ENCODE measurements around the gene BCKDK.

BCKDK gene

GRCh38 chr16:31132303-31132979, 24.3 kb downstream of the BCKDK start:
- H3K36me3 ChIP-seq (replicated peaks) = no peaks in the 10 kb centered on the region
- H3K27ac ChIP-seq = no peak overlapping the region

GRCh38 chr16:31133046-31133501, 24.9 kb downstream of the BCKDK start:
- Histone ChIP-seq H3K27ac (no peak overlapping the region), H3K36me3 (replicated peaks) (no peaks in the 10 kb centered on the region), H3K4me3 (ENCODE audit: low read depth, low read length) (no peak overlapping the region), H3K27me3 (replicated peaks) (no peaks in the 10 kb centered on the region)
- TF ChIP-seq CTCF (IDR thresholded peaks at IDR 0.05; ENCODE audit: low read depth, low read length, missing control alignments) = no peak
- in situ Hi-C loops (cut with HindIII; ENCODE audit: low pct_ligation_motif_present, low sequenced_read_pairs) = no loop called here
- DNase-seq = no peak

More at GRCh38 chr16:31132303-31132979, 24.3 kb downstream of the BCKDK start:
- TF ChIP-seq CTCF (IDR thresholded peaks at IDR 0.05; ENCODE audit: low read depth, low read length, missing control alignments) = no peak
- in situ Hi-C loops (cut with HindIII; ENCODE audit: low pct_ligation_motif_present, low sequenced_read_pairs) = no loop called here
- Histone ChIP-seq H3K27me3 (replicated peaks) (no peaks in the 10 kb centered on the region), H3K4me3 (ENCODE audit: low read depth, low read length) (no peak overlapping the region)
- DNase-seq = no peak

GRCh38 chr16:31134091-31134571, 25.9 kb downstream of the BCKDK start:
- no peak overlapping the region for H3K27ac ChIP-seq
- H3K36me3 ChIP-seq (replicated peaks) = no peaks in the 10 kb centered on the region
- no peak for TF ChIP-seq CTCF (IDR thresholded peaks at IDR 0.05; ENCODE audit: low read depth, low read length, missing control alignments)
- in situ Hi-C loops (cut with HindIII; ENCODE audit: low pct_ligation_motif_present, low sequenced_read_pairs) = no loop called here
- H3K4me3 ChIP-seq (ENCODE audit: low read depth, low read length) = no peak overlapping the region
- DNase-seq = no peak
- no peaks in the 10 kb centered on the region for H3K27me3 ChIP-seq (replicated peaks)

GRCh38 chr16:31134625-31135534, 26.7 kb downstream of the BCKDK start:
- no peak overlapping the region for H3K4me3 ChIP-seq (ENCODE audit: low read depth, low read length)

More at GRCh38 chr16:31134625-31135534, 26.7 kb downstream of the BCKDK start:
- Histone ChIP-seq H3K27ac (no peak overlapping the region), H3K27me3 (replicated peaks) (no peaks in the 10 kb centered on the region), H3K36me3 (replicated peaks) (no peaks in the 10 kb centered on the region)
- TF ChIP-seq CTCF (IDR thresholded peaks at IDR 0.05; ENCODE audit: low read depth, low read length, missing control alignments) = no peak
- no peak for DNase-seq
- in situ Hi-C loops (cut with HindIII; ENCODE audit: low pct_ligation_motif_present, low sequenced_read_pairs) = no loop called here
